K562 (cell line): ENCODE measurements around the gene C17orf50. TPM values are rescaled to one million over a fixed set of nuclear protein-coding genes. Genes with fewer than 3 reads are reported as not detected.

Experiments used
- KDM1A ChIP-seq, 2 experiments: fragments of 450-650 bp; IDR thresholded peaks; 2 replicates each; pipeline ENCODE4 v1.6.1; 2016; ENCODE audit warnings: mild to moderate bottlenecking in 2 of 2
- POLR2AphosphoS2 ChIP-seq: IDR thresholded peaks from 2 replicates; pipeline ENCODE4 v1.6.1; 2012; ENCODE audit warnings: low read length, improper control_type of control experiment
- RBM14 ChIP-seq: fragments of 200-400 bp; formaldehyde crosslinking; IDR thresholded peaks from 2 replicates; pipeline ENCODE4 v1.6.1; 2018; ENCODE audit warnings: low read depth, mild to moderate bottlenecking, low read length, moderate library complexity, borderline replicate concordance; ENCODE audit not compliant: insufficient read depth
- SMAD2 ChIP-seq: fragments of 150-350 bp; IDR thresholded peaks from 2 replicates; pipeline ENCODE4 v1.6.1; 2014; ENCODE audit warnings: low read depth, mild to moderate bottlenecking, low read length
- SMARCE1 ChIP-seq: fragments of 450-650 bp; IDR thresholded peaks from 2 replicates; pipeline ENCODE4 v1.7.1; 2016; ENCODE audit warnings: mild to moderate bottlenecking
- ZSCAN29 ChIP-seq: fragments of 450-650 bp; IDR thresholded peaks from 2 replicates; pipeline ENCODE4 v1.6.1; 2017
- polyA plus RNA-seq, 8 experiments: library from polyadenylated mRNA; depleted of rRNA in 4 of 8; stranded (reverse) in 5 of 8; unstranded in 3 of 8; fragments of >200 nt; fragmentation: Nextera tagmentation in 2 of 8; fragmentation: Illumina TruSeq in 1 of 8; extraction: Ambion mirVana in 2 of 8; extraction: Trizol in 1 of 8; gene quantifications; 2 replicates each; pipeline versions ENCODE4 v1.2.1 to v1.2.3, GENCODE V29; 2011 to 2014; ENCODE audit warnings: inconsistent platforms in 1 of 8, missing spikeins in 1 of 8
- total RNA-seq, 7 experiments: library from RNA; depleted of rRNA in 6 of 7; stranded (reverse); fragments of >200 nt in 6 of 7; fragmentation: Illumina TruSeq in 2 of 7; extraction: Trizol in 2 of 7; gene quantifications; 2 replicates each; pipeline versions ENCODE4 v1.2.1 to v1.2.3, GENCODE V29; 2011 to 2021; ENCODE audit warnings: low replicate concordance in 1 of 7
- TF ChIP-seq, protein P1 (sequence below), 2 experiments: fragments of 450-650 bp in 1 of 2; sonication (generic) in 1 of 2; formaldehyde crosslinking in 1 of 2; IDR thresholded peaks; 2 replicates each; pipeline versions ENCODE4 v1.7.1 to v1.9.0; 2016 to 2022; ENCODE audit warnings: inconsistent platforms in 1 of 2, mild to moderate bottlenecking in 1 of 2, missing genetic modification reagents in 1 of 2
- TF ChIP-seq, protein P2 (sequence below): fragments of 450-650 bp; IDR thresholded peaks from 2 replicates; pipeline ENCODE4 v1.6.1; 2018; ENCODE audit warnings: mild to moderate bottlenecking, low read depth; ENCODE audit not compliant: partially characterized antibody
- TF ChIP-seq, protein P3 (sequence below): fragments of 450-650 bp; conservative IDR thresholded peaks from 2 replicates; pipeline ENCODE4 v1.6.1; 2016; ENCODE audit warnings: missing genetic modification characterization, low read depth, mild to moderate bottlenecking, missing compliant biosample characterization, moderate library complexity

Gene C17orf50
- total and polyA plus RNA-seq, 9 of the 15 experiments (the other 6 are each of a cell fraction or from before 2014, with no cell fraction given), result not detected

DNA sequence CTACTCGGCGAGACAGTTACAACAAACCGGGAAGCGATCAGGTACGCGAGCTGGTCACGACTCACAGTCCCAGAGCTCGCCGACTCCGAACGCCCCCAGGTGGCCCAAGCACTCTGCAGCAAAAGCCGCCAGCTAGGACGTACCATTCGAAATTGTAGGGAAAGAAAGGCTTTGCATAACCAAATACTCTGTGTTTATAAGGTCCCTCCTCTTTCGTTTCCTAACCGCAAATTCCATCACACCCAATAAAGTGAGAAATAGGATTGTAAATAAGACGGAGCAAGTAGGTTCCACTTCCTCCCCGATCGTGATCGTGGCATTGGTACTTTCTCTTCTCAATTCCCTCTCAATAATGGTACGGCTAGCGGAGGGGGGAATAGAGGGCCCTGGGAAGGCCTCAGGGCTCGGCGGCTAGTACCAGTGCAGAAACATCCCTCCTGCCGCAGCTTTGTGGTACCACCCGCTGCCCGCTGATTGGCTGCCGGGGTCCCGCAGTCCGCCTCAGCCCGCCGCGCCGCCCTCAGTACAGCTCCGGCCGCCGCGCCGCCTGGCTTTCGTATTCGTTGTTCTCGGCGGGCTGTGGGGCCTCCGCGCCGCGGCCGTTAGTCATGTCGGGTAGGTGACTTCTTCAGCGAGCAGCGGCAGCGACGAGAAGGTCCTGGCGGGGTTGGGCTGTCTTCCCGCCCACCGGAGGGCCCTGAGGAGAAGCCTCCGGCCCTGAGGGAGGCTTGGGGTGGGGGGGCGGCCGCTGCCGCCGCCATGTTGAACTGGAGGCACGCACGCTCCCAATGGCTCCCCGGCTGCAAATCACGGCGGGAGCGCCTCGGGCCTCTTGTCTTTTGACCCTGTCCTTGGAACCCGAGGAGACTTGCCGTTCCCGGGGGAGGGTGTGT is 48.5 kb downstream of the C17orf50 start, which contains the start of gene TAF15 (continued):
- TF ChIP-seq, protein P1, sequence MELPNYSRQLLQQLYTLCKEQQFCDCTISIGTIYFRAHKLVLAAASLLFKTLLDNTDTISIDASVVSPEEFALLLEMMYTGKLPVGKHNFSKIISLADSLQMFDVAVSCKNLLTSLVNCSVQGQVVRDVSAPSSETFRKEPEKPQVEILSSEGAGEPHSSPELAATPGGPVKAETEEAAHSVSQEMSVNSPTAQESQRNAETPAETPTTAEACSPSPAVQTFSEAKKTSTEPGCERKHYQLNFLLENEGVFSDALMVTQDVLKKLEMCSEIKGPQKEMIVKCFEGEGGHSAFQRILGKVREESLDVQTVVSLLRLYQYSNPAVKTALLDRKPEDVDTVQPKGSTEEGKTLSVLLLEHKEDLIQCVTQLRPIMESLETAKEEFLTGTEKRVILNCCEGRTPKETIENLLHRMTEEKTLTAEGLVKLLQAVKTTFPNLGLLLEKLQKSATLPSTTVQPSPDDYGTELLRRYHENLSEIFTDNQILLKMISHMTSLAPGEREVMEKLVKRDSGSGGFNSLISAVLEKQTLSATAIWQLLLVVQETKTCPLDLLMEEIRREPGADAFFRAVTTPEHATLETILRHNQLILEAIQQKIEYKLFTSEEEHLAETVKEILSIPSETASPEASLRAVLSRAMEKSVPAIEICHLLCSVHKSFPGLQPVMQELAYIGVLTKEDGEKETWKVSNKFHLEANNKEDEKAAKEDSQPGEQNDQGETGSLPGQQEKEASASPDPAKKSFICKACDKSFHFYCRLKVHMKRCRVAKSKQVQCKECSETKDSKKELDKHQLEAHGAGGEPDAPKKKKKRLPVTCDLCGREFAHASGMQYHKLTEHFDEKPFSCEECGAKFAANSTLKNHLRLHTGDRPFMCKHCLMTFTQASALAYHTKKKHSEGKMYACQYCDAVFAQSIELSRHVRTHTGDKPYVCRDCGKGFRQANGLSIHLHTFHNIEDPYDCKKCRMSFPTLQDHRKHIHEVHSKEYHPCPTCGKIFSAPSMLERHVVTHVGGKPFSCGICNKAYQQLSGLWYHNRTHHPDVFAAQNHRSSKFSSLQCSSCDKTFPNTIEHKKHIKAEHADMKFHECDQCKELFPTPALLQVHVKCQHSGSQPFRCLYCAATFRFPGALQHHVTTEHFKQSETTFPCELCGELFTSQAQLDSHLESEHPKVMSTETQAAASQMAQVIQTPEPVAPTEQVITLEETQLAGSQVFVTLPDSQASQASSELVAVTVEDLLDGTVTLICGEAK (IDR thresholded peaks at IDR 0.05), result no peak
- TF ChIP-seq, protein P1 (CRISPR knock-in tag; IDR thresholded peaks at IDR 0.05), result no peak
- TF ChIP-seq SMARCE1 (no peak), KDM1A (IDR thresholded peaks at IDR 0.05) (peak in 1 of 2 experiments; percentile 30; a peak in 1 of 4 replicates), SMAD2 (no peak), RBM14 (no peak), ZSCAN29 (0 out of 2 replicates have a peak, but pooled peaks have one; percentile 29), POLR2AphosphoS2 (peak; percentile 89; the same call in 1 of the 2 replicates)
- TF ChIP-seq, protein P2, sequence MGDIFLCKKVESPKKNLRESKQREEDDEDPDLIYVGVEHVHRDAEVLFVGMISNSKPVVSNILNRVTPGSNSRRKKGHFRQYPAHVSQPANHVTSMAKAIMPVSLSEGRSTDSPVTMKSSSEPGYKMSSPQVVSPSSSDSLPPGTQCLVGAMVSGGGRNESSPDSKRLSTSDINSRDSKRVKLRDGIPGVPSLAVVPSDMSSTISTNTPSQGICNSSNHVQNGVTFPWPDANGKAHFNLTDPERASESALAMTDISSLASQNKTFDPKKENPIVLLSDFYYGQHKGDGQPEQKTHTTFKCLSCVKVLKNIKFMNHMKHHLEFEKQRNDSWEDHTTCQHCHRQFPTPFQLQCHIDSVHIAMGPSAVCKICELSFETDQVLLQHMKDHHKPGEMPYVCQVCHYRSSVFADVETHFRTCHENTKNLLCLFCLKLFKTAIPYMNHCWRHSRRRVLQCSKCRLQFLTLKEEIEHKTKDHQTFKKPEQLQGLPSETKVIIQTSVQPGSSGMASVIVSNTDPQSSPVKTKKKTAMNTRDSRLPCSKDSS, result no peak
- TF ChIP-seq, protein P3, sequence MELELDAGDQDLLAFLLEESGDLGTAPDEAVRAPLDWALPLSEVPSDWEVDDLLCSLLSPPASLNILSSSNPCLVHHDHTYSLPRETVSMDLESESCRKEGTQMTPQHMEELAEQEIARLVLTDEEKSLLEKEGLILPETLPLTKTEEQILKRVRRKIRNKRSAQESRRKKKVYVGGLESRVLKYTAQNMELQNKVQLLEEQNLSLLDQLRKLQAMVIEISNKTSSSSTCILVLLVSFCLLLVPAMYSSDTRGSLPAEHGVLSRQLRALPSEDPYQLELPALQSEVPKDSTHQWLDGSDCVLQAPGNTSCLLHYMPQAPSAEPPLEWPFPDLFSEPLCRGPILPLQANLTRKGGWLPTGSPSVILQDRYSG, result no peak
